Tibial nerve (tissue), 4 donors: ENCODE data around the gene COX4I2. TPM values are rescaled to one million over a fixed set of nuclear protein-coding genes. Genes with fewer than 3 reads are reported as not detected.

Experiments
- DNase-seq, 2 donors: peaks; one replicate each; pipeline ENCODE4 v3.0.0-alpha.2; 2019; ENCODE audit warnings: low spot score in 2 of 2
- H3K27ac ChIP-seq, 4 donors: fragments of 200-600 bp; sonication (generic) in 3 of 4; one replicate each; pipeline ENCODE4 v1.5.1; 2017 to 2019; ENCODE audit warnings: mild to moderate bottlenecking in 1 of 4
- H3K27me3 ChIP-seq, 2 donors: fragments of 200-600 bp; sonication (generic) in 1 of 2; one replicate each; pipeline versions ENCODE4 v1.5.1 to v1.6.0; 2017 to 2019
- H3K36me3 ChIP-seq, 3 donors: fragments of 200-600 bp; sonication (generic); one replicate each; pipeline ENCODE4 v1.5.1; 2018 to 2019
- H3K4me1 ChIP-seq, 4 donors: fragments of 200-600 bp; sonication (generic) in 3 of 4; one replicate each; pipeline ENCODE4 v1.5.1; 2017 to 2019
- H3K4me3 ChIP-seq, 4 donors: fragments of 200-600 bp; sonication (generic) in 3 of 4; one replicate each; pipeline ENCODE4 v1.5.1; 2017 to 2019; ENCODE audit warnings: mild to moderate bottlenecking in 1 of 4, moderate library complexity in 1 of 4
- H3K9me3 ChIP-seq, 4 donors: fragments of 200-600 bp; sonication (generic) in 3 of 4; one replicate each; pipeline ENCODE4 v1.5.1; 2017 to 2019
- EP300 ChIP-seq, 2 donors: sonication (generic); formaldehyde crosslinking; IDR thresholded peaks; one replicate each; pipeline ENCODE4 v1.6.1; 2017; ENCODE audit warnings: antibody characterized with exemption in 2 of 2, mild to moderate bottlenecking in 1 of 2
- POLR2A ChIP-seq, 2 donors: fragments of 450-650 bp; IDR thresholded peaks; one replicate each; pipeline ENCODE4 v1.6.1; 2017; ENCODE audit warnings: antibody characterized with exemption in 2 of 2, mild to moderate bottlenecking in 2 of 2, moderate library complexity in 2 of 2
- WGBS, 2 donors: methylation state at CpG; one replicate each; pipeline ENCODE4 v1.1.5; 2018; 5-methylcytosine and 5-hydroxymethylcytosine counted together
- total RNA-seq, 4 donors: library from RNA; depleted of rRNA; stranded (reverse); fragments of >200 nt; gene quantifications; one replicate each; pipeline ENCODE4 v1.1.0, GENCODE V29; 2016
- TF ChIP-seq, protein P1 (sequence below), 5 experiments: fragments of 200-600 bp in 3 of 5; fragments of 450-650 bp in 2 of 5; sonication (generic) in 3 of 5; IDR thresholded peaks; one replicate each; pipeline ENCODE4 v1.5.1; 2016 to 2019; ENCODE audit warnings: antibody characterized with exemption in 5 of 5, mild to moderate bottlenecking in 3 of 5, moderate library complexity in 2 of 5

Gene COX4I2
- total RNA-seq, 4 donors from 2014 or later = 1.6 to 8.2 (median 4.2) TPM; not detected in 1

DNA sequence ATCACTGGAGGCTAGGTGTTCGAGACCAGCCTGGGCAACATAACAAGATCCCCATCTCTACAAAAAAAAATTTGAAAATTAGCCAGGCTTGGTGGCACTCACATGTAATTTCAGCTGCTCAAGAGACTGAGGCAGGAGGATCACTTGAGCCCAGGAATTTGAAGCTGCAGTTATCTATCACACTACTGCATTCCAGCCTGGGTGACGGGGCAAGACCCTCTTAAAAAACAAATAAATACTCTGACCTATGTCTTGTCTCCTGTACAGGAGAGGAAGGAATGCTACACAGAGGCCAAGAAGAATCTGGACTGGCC lies 25.8 kb downstream of the COX4I2 start:
- no peak overlapping the region for H3K4me3 ChIP-seq
- H3K36me3 ChIP-seq = peaks cover 0 to 18% (median 5%) of the 10 kb centered on the region in 3 donors
- no peak for TF ChIP-seq POLR2A (IDR thresholded peaks at IDR 0.05)
- no peak for TF ChIP-seq EP300 (IDR thresholded peaks at IDR 0.05)
- TF ChIP-seq, protein P1, sequence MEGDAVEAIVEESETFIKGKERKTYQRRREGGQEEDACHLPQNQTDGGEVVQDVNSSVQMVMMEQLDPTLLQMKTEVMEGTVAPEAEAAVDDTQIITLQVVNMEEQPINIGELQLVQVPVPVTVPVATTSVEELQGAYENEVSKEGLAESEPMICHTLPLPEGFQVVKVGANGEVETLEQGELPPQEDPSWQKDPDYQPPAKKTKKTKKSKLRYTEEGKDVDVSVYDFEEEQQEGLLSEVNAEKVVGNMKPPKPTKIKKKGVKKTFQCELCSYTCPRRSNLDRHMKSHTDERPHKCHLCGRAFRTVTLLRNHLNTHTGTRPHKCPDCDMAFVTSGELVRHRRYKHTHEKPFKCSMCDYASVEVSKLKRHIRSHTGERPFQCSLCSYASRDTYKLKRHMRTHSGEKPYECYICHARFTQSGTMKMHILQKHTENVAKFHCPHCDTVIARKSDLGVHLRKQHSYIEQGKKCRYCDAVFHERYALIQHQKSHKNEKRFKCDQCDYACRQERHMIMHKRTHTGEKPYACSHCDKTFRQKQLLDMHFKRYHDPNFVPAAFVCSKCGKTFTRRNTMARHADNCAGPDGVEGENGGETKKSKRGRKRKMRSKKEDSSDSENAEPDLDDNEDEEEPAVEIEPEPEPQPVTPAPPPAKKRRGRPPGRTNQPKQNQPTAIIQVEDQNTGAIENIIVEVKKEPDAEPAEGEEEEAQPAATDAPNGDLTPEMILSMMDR (IDR thresholded peaks at IDR 0.05) = no peak
- H3K9me3 ChIP-seq = no peaks in the 10 kb centered on the region
- DNase-seq = no peak
- peak overlapping the region; percentile 65 to 99 (median 98) for H3K27ac ChIP-seq
- H3K4me1 ChIP-seq = peaks cover 0 to 69% (median 55%) of the 10 kb centered on the region in 4 donors
- 82 to 92% methylated on average over 2 of the region's 2 CpGs for WGBS, 2 donors
- no peaks in the 10 kb centered on the region for H3K27me3 ChIP-seq

DNA sequence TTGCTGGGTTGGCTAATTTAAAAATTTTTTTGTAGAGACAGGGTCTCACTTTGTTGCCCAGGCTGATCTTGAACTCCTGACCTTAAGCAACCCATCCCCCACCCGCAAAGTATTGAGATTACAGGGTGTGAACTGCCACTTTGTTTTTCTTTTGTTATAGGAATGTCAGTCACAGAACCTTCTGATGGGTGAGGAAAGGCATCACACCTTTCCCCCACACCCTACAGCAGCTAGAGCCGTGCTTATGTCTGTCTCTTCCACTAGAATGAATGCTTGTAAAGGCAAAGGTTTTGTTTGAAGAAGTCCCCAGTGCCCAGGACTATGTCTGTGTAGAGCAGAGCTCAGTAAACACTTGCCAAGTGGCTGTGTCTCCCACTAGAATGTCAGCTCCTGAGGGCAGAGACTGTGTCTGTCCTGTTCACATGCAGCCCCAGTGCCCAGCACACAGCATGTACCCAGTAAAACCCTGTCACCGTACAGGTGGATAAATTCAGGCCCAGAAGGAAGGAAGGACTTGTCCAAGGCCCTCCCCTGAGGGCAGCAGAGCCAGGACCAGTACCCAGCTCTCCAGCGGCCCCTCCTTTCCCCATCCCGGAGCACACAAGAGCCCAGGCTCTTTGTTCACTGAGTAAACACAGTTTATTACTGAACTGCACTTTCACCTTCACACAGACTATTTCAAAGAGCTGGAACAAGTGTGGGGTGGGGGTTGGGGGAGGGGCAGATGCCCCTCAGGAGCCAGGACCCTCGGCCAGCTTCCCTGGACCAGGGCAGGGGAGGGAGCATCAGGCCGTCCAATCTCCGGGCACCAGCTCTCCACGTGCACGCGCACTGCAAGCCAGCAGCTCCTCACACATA lies 26.4 kb downstream of the COX4I2 start:
- 42 to 46% methylated on average over 11 of the region's 11 CpGs for WGBS, 2 donors
- peak overlapping the region; percentile 65 to 99 (median 98) for H3K27ac ChIP-seq
- no peak overlapping the region for H3K4me3 ChIP-seq
- no peaks in the 10 kb centered on the region for H3K9me3 ChIP-seq
- no peak for DNase-seq
- H3K4me1 ChIP-seq = peaks cover 0 to 75% (median 61%) of the 10 kb centered on the region in 4 donors
- TF ChIP-seq EP300 (IDR thresholded peaks at IDR 0.05) = no peak
- no peaks in the 10 kb centered on the region for H3K27me3 ChIP-seq
- H3K36me3 ChIP-seq = peaks cover 0 to 18% (median 5%) of the 10 kb centered on the region in 3 donors

DNA sequence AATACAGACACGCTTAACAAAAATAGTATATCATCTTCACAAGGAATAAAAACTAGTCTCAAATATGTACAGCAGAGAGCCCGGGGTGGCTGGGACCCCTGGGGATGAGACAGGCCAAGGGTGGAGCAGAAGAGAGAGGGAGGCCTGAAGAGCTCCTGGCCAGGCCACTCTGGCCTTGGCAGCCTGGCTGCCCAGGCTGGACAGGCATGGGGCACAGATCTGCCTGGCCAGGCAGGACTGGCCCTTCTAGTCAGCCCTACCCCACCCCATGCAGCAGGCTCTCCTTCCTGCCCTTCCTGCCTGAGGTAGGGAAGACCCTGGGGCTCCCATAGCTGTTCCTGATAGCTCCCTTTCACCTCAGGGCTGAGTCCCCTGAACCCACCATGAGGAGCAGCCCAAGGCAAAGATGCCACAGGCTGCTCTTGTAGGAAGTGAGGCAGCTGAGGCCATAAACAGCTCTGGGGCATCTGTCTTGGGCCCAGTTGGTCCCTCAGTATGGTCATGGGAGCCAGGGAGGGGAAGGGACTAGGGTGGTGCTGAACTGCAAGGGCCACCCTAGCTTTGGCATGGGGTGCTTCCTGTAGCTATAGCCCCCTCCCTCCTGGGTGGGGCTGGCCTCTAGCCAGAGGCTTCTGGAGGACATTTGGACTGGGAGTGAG lies 27.1 kb downstream of the COX4I2 start:
- no peak for DNase-seq
- peaks cover 0 to 18% (median 5%) of the 10 kb centered on the region in 3 donors for H3K36me3 ChIP-seq
- no peaks in the 10 kb centered on the region for H3K27me3 ChIP-seq
- H3K27ac ChIP-seq = peak overlapping the region; percentile 65 to 99 (median 98)
- no peak overlapping the region for H3K4me3 ChIP-seq
- H3K9me3 ChIP-seq = no peaks in the 10 kb centered on the region
- 30 to 55% methylated on average over 2 of the region's 2 CpGs for WGBS, 2 donors
- H3K4me1 ChIP-seq = peaks cover 5 to 82% (median 69%) of the 10 kb centered on the region in 4 donors
- no peak for TF ChIP-seq EP300 (IDR thresholded peaks at IDR 0.05)
- TF ChIP-seq POLR2A (IDR thresholded peaks at IDR 0.05) = no peak
- TF ChIP-seq, protein P1 (IDR thresholded peaks at IDR 0.05) = no peak

DNA sequence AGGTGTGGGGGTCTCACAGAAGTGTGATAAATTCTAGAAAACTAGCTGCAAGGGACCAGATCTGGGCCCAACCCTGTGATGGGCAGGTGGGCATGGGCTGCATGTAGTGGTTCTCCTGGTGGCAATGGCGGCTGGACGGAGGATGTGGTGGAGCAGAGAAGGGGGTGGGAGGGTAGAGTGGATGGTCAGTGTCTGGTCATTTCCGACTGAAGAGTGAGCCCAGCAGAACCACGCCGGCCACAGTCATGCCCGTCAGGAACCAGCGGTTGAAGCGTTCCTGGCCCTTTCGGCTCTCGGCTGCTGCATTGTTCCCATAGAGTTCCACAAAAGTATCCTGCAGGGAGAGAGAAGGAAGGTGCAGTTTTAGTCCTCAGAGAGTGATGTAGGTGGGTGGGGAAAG lies 28.0 kb downstream of the COX4I2 start:
- peaks cover 6 to 92% (median 77%) of the 10 kb centered on the region in 4 donors for H3K4me1 ChIP-seq
- 87 to 90% methylated on average over 10 of the region's 10 CpGs for WGBS, 2 donors
- no peak overlapping the region for H3K4me3 ChIP-seq

DNA sequence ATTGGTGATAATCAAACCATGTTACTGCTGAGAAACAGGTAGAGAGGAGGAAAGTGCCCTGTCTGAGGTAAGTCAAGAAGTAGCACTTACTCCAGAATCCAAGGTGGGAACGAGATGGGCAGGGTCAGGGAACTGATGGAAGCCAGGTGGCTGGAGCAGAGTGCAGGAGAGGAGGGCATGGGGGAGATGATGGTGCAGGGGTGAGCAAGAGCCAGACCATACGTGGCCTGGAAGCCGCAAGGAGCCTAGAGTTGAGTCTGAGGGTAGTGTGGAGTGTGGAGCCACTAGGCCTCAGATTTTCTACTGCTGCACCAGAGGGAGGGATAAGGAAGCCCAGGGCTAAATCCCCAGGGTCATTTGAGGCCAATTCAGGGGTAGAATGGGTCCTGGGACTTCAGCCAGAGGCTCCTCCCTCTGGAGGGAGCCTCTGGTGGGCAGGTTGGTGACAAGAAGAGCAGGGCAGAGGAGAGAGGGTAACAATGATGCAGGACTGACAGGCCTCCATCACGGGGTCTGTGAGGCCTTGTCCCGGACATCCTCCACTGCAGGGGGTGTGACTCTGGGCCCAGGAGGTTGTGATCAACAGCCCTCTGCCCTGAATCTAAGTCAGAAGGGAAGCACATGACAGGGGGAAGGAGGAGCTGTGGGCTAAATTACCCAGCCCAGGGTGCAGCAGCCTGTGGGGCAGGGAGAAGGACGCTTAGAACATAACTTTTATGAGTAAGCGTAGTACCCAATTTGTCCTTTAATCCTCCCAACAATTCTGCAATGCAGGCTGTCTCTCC lies 28.7 kb downstream of the COX4I2 start:
- H3K4me1 ChIP-seq = peaks cover 12 to 94% (median 82%) of the 10 kb centered on the region in 4 donors
- peak overlapping the region; percentile 65 to 99 (median 98) for H3K27ac ChIP-seq
- H3K27me3 ChIP-seq = no peaks in the 10 kb centered on the region
- H3K9me3 ChIP-seq = no peaks in the 10 kb centered on the region
- no peak overlapping the region for H3K4me3 ChIP-seq
- peaks cover 0 to 18% (median 5%) of the 10 kb centered on the region in 3 donors for H3K36me3 ChIP-seq
- TF ChIP-seq POLR2A (IDR thresholded peaks at IDR 0.05) (peak in 1 of 2 donors; percentile 17), EP300 (IDR thresholded peaks at IDR 0.05) (peak; percentile 76 to 81)
- TF ChIP-seq, protein P1 (IDR thresholded peaks at IDR 0.05) = no peak
- peak in 1 of 2 donors; percentile 52 for DNase-seq
- 54 to 55% methylated on average over 7 of the region's 7 CpGs for WGBS, 2 donors

More for the DNA sequence above, 28.0 kb downstream of the COX4I2 start:
- peaks cover 0 to 18% (median 5%) of the 10 kb centered on the region in 3 donors for H3K36me3 ChIP-seq
- H3K9me3 ChIP-seq = no peaks in the 10 kb centered on the region
- TF ChIP-seq, protein P1 (IDR thresholded peaks at IDR 0.05) = no peak
- no peaks in the 10 kb centered on the region for H3K27me3 ChIP-seq
- DNase-seq = no peak
- peak overlapping the region; percentile 65 to 99 (median 98) for H3K27ac ChIP-seq
